ENCODE measurements around the gene PSMF1.
A peak's percentile ranks its signal among the peaks of the same experiment; 100 is the strongest.
"Not testable (repeated sequence)": the region's sequence is repeated elsewhere in the genome, so short reads cannot be mapped to it uniquely, and the experiment has no call there.

Gene PSMF1

GRCh38 chr20:1122388-1123315, 4.2 kb downstream of the PSMF1 start:
- DNase-seq = no peak

GRCh38 chr20:1123666-1124065, 5.3 kb downstream of the PSMF1 start:
- DNase-seq = no peak

- no peak for DNase-seq
Measured at GRCh38 chr20:1124421-1124820, 6.0 kb downstream of the PSMF1 start.

GRCh38 chr20:1125277-1125676, 6.9 kb downstream of the PSMF1 start:
- DNase-seq = no peak

- DNase-seq = no peak
Measured at GRCh38 chr20:1127840-1128239, 9.4 kb downstream of the PSMF1 start.

- no peak for DNase-seq
Measured at GRCh38 chr20:1130058-1130694, 11.8 kb downstream of the PSMF1 start.

DNA sequence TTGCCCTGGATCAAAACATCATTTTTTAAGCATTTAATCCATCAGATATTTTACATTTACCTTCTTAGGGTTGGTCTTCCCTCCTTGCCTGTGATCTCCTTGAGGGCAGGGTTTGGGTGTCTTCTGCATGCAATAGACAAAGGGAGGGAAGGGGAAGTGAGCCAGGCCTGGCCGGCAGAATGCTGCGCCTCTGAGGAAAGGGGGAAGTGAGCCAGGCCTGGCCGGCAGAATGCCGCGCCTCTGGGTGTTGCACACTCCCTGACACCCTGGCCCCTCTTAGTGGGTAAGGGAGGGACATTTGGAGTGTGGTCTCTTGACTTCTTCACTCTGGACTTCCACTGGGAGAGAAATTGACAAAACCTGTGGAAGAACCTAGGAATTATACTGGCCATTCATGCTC, 12.4 kb downstream of the PSMF1 start:
- no peak for DNase-seq

DNA sequence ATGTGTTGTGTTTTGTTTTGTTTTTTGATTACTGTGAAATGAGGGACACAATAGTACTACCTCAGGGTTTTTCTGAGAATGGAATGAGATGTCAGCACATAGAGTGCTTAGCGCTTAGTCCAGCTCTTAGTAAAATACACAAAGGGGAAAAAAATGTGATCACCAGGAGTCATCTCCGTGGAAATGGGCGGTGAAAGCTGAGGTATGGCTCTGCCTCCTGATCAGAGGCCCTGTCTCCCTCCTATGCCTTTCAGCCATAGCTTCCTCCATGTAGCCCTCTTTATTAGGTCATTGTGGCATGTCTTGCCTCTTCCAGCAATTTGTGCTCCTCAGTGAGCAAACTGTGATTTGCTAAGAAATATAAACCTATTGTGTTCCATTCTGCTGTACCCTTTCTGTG, 13.0 kb downstream of the PSMF1 start:
- DNase-seq = no peak

DNA sequence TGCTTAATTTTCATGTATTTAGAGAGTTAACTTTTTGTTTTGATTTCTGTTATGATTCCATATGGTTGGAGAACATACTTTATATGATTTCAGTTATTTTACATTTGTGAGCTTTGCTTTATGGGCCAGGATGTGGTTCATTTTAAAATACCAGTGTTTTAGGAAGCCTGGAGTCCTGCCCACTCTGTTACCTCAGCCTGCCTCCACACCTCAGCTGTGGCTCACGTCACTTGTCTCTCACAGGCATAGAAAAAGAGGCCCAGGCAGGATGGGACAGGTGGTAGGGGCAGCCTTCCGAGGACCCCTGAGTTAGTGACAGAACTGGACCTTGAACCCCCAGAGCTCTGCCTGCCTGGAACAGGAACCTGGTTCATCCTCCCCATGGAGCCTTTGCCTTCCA, 16.0 kb downstream of the PSMF1 start:
- no peak for DNase-seq

DNA sequence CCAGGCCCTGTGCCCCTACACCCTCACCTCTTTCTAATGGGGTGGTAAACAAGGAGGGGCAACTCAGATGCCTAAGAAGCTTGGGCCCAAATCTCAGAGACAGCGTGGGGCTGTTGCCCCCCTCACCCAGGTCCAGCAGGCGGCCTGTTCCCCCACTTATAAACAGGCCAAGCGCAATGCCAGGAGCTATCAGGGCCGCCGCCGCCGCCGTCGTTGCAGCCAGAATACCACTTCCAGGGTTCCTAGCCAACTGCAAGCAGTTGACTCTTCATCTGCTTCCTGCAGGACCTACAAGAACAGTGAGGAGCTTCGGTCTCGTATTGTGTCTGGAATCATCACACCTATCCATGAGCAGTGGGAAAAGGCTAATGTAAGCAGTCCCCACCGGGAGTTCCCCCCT, 16.4 kb downstream of the PSMF1 start:
- no peak for DNase-seq

DNA sequence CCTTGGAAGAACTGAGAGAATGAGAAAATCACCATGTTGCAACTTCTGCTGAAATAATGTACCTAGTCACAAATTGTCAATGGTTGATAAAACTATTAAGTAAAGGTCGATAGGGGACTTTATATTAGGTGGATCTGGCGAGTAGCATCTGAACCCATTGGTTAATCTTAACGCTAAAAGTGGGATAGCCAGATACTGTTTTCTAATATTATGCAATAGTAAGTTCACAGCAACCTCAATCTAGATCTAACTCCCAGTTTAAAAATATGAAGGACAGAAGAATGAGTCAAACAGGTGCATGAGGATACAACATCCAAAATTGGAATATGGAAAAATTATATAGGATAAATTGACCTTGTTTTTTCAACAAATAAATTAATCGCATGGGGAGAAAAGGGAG, 18.8 kb downstream of the PSMF1 start:
- no peak for DNase-seq

DNA sequence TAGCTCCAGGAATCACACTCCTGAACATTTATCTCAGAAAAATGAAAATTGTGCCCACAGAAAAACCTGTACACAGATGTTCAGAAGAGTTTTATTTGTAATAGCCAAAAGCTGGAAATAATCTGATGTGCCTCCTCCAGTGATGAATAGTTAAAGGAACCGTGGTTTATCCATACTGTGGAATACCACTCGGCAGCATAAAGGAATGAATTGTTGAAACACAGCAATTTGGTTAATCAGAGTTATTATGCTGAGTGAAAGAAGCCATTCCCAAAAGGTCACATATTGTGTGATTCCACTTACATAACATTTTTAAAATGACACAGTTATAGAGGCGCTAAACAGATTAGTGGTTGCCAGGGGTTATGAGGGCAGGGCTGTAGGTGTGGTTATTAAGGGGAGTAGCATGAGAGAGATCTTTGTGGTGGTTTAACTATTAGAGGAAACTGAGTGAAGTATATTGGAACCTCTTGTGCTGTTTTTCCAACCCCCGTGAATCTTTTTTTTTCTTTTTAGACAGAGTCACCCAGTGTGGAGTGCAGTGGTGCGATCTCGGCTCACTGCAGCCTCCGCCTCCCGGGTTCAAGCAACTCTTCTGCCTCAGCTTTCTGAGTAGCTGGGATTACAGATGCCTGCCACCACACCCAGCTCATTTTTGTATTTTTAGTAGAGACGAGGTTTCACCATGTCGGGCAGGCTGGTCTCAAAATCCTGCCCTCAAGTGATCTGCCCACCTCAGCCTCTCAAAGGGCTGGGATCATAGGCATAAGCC, 26.2 kb downstream of the PSMF1 start:
- DNase-seq = no peak

DNA sequence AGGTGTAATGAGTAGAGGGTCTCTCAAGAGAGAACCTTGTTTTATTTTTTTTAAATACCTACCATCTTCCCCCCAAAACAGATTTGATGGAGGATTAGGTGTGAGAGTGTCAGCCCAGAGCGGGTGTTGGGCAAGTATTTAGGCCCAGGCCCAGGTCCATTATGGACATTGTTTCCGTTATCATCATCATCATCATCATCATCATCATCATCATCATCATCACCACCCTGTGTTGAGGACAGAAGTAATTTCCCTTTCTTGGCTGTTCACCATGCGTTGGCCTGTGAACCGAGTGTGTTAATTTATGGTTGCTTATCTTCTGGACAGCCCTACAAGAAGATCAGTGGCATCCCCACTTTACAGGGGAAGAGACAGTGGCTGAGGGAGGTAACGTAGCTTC, 28.6 kb downstream of the PSMF1 start:
- no peak for DNase-seq

DNA sequence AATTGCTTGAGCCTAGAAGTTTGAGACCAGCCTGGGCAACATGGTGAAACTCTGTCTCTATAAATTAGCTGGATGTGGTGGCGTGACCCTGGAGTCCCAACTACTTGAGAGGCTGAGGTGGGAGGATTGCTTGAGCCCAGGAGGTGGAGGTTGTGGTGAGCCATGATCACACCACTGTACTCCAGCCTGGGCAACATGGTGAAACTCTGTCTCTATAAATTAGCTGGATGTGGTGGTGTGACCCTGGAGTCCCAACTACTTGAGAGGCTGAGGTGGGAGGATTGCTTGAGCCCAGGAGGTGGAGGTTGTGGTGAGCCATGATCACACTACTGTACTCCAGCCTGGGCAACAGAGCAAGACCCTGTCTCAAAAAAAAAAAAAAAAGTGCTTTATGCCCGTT, 31.4 kb downstream of the PSMF1 start:
- not testable (repeated sequence) for DNase-seq

DNA sequence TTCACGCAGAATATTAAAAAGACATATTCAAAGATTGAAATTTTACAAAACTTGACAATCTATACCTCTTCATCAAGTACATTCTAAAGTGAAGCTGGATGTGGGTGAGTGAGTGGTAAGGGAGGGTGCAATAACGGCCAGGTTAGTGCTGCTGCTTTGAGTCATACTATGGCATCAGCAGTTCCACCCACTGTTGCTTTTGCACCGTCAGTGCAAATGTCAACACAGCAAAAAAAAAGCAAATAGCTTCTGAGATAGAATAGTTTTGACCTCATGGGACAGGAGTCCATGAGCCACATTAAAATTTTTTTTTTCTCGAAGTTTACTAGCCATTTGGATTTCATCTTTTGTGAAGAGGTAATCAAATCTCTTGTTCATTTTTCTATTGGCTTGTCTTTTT, 31.8 kb downstream of the PSMF1 start:
- DNase-seq = peak; percentile 28

- DNase-seq = no peak
Measured at GRCh38 chr20:1150968-1151367, 32.6 kb downstream of the PSMF1 start.

DNA sequence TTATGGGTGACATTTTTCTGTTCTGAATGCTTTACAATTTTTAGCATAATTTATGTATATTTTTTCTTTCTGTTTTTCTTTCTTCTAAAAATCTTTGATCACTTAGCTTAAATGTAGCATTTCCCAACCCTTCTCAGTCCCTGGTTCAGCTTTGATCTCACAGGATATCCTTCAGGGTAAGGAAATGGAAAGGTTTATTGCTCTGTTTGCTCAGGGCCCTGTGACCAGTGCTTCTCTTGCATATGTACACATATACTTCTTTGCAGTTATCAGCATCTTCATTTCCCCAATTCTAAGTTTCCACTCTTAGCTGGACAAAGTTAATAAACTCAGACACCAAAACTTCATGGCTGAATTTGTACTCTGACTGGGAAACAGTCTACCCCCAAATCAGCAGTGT, 35.8 kb downstream of the PSMF1 start:
- no peak for DNase-seq

DNA sequence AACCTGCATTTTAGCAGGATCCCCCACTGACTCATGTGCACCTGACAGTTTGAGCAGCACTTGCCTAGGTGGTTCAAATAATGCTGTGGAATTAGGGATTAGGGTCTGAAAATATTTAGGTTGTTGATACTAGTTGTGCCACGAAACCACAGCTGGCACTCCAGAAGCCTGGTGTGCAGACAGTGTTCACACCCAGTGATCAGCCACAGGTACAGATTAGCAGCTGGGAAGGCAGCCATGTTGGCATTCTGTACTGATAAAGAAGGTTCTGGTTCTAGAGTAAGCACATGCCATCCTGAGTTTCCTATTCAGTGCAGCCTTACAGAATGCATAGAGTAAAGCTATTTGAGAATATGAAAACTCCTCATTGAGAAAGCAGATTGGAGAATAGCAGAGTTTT, 36.3 kb downstream of the PSMF1 start:
- DNase-seq = no peak

DNA sequence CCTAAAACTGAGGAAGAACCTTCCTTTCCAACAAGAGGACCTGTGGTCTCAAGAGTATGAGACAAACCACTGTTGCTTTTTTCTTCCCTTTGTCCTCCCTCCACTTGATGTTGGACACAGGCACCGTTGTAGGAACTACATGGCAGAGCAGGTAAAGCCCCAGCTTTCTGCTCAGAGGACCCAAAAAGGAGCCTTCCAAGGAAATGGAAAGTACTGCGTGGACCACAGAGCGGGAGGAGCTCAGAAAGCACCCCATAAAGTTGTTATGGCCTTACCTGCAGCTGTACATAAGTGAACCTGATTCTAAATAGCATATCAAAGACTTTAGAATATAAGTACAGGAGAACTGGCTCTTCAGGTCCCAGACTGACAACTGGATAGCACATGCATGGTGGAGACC, 36.9 kb downstream of the PSMF1 start:
- DNase-seq = no peak

DNA sequence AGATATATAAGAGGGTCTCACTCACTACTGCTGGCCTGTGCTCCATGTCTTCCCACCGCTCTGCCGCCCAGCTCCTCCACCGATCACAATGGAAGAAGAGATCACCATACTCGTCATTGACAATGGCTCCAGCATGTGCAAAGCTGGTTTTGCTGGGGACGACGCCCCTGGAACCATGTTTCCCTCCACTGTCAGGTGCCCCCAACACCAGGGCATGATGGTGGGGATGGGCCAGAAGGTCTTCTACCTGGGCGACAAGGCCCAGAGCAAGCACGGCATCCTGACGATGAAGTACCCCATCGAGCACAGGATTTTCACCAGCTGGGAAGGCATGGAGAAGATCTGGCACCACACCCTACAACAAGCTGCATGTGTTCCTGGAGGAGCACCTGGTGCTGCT, 42.1 kb downstream of the PSMF1 start:
- no peak for DNase-seq

DNA sequence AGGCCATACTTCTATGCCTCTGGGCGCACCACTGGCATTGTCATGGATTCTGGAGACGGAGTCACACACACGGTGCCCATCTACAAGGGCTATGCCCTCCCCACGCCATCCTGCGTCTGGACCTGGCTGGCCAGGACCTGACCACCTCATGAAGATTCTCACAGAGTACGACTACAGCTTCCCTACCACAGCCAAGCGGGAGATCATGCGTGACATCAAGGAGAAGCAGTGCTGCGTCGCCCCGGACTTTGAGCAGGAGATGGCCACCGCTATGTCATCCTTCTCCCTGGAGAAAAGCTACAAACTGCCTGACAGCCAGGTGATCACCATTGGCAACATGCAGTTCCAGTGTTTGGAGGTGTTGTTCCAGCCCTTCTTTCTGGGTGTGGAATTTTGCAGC, 42.6 kb downstream of the PSMF1 start:
- DNase-seq = no peak

GRCh38 chr20:1163105-1163504, 44.7 kb downstream of the PSMF1 start:
- no peak for DNase-seq

DNA sequence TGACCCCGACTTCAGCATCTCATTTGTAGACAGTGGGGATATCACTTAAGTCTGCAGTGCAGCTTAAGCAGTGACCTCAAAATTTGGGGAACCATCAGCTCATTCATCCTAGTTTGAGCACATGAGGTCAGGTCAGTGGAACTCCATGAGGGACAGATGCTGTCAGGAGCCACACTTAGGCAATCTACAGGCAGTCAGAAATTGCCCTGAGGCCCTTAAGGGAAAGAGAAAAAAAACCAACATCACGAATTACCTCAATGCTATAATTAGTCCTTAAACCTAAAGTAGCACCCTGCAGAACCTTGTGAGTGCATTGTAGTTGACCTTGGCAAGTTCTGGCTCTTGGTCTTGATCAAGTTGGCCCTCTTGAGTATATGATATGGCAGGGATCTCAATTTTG, 45.3 kb downstream of the PSMF1 start:
- DNase-seq = no peak

GRCh38 chr20:1164871-1165270, 46.5 kb downstream of the PSMF1 start:
- no peak for DNase-seq
